Stimulated activated CD4-positive, alpha-beta T cell treated with anti-CD3 and anti-CD28 coated beads, Interleukin-4, amount 100 ng/mL, for 48 hours (primary cell): ENCODE results near the gene SFMBT1.
"Not testable (repeated sequence)": the region's sequence is repeated elsewhere in the genome, so short reads cannot be mapped to it uniquely, and the experiment has no call there.

Experiments
- DNase-seq, 2 donors: peaks; one replicate each; pipeline ENCODE4 v3.0.0-alpha.2; 2020; ENCODE audit warnings: low read depth in 2 of 2

Gene SFMBT1

GRCh38 chr3:53038679-53039375 lies 7.0 kb downstream of the SFMBT1 start:
- DNase-seq: no peak

- DNase-seq: no peak
Measured at GRCh38 chr3:53035825-53036619, 9.9 kb downstream of the SFMBT1 start.

- DNase-seq: not testable (repeated sequence)
Measured at GRCh38 chr3:53035018-53035417, 10.9 kb downstream of the SFMBT1 start.

- not testable (repeated sequence) for DNase-seq
Measured at GRCh38 chr3:53034411-53034810, 11.5 kb downstream of the SFMBT1 start.

GRCh38 chr3:53032609-53033008 lies 13.3 kb downstream of the SFMBT1 start:
- DNase-seq: no peak

- peak in 1 of 2 donors; percentile 26 for DNase-seq
Measured at GRCh38 chr3:53030619-53031449, 15.0 kb downstream of the SFMBT1 start.

GRCh38 chr3:53028641-53029040 lies 17.2 kb downstream of the SFMBT1 start:
- no peak for DNase-seq

- DNase-seq: no peak
Measured at GRCh38 chr3:53027254-53027844, 18.5 kb downstream of the SFMBT1 start.

- no peak for DNase-seq
Measured at GRCh38 chr3:53026382-53027162, 19.3 kb downstream of the SFMBT1 start.

- DNase-seq: no peak
Measured at GRCh38 chr3:53024315-53024714, 21.6 kb downstream of the SFMBT1 start.

- no peak for DNase-seq
Measured at GRCh38 chr3:53023072-53023823, 22.6 kb downstream of the SFMBT1 start.

- DNase-seq: no peak
Measured at GRCh38 chr3:53022647-53023046, 23.2 kb downstream of the SFMBT1 start.

GRCh38 chr3:53016236-53016635 lies 29.6 kb downstream of the SFMBT1 start:
- no peak for DNase-seq

- no peak for DNase-seq
Measured at GRCh38 chr3:53011324-53011723, 34.5 kb downstream of the SFMBT1 start.

GRCh38 chr3:53009826-53010539 lies 35.9 kb downstream of the SFMBT1 start:
- DNase-seq: no peak

- no peak for DNase-seq
Measured at GRCh38 chr3:53008932-53009331, 36.9 kb downstream of the SFMBT1 start.

- DNase-seq: no peak
Measured at GRCh38 chr3:53005854-53006513, 39.9 kb downstream of the SFMBT1 start.

GRCh38 chr3:53005338-53005737 lies 40.5 kb downstream of the SFMBT1 start:
- no peak for DNase-seq

- DNase-seq: no peak
Measured at GRCh38 chr3:53003320-53003719, 42.6 kb downstream of the SFMBT1 start.
